GM18909 (cell line): Measurements from ENCODE around the gene HSPA8.
"Not testable (repeated sequence)": the region's sequence is repeated elsewhere in the genome, so short reads cannot be mapped to it uniquely, and the experiment has no call there.

ENCODE experiments used
- ATAC-seq: cut with Tn5 transposase; IDR thresholded peaks from one replicate; pipeline ENCODE4 v1.9.1; 2021; ENCODE audit warnings: mild to moderate bottlenecking; ENCODE audit not compliant: unreplicated experiment, poor library complexity

Gene HSPA8

DNA sequence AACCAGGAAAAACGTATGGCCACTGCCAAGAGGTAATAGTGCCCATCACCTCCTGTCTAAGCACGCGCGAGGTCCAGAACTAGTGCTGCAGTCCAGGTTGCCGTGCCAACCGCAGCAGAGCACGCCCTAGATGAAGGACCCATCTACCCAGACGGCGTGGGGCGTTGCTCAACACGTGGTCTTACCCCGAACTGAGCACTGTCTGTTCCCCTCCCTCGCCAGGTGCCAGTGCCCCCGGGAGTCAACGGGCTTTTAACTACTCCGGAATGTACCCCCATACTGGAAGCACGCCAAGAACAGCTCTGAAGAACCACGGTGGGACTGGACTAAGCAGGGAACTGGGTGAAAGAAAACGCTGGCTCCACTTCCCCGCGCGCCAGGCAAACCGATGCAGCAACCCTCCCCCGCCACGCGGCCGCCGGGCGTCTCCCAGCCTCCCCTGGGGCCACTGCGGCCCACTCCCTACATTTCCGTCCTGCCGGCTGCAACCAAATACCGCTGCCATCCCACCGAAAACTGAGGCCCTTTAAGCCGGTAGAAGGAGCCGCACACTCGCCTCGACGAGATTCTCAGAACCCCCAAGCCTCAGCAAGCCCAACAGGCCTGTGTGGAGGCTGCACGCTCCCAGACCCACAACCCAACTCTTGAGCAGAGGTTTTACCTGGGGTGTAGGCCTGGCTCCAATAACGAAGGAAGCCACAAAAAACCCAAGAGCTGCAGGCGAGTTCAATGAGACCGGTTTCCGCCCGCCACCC lies at the start of gene HSPA8:
Gene HSPA8 (minus strand): TSS at position 734 of the 755 bp plus-strand sequence. CDS start 812 bp downstream, outside the sequence.
- peak; percentile 22 for ATAC-seq

DNA sequence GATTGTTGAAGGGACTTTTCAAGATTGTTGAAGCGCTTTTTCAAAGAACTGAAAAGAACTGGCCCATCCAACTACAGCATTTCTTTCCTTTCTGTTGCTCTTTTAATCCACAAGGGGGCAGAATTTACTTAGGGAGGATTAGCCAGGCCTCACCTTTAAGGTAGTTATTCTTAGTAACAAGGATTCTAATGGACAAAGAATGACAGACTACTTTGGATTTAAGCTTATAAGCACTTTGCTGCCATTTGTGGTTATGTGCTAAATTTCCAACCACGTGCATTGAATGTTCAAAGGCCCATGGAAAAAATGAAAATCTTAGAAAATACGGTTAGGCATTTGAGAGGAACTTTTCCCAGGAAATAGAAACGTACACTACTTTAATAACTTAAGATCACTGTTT lies 49.5 kb upstream of the HSPA8 start:
- no peak for ATAC-seq

GRCh38 chr11:123110397-123110796 lies 48.5 kb upstream of the HSPA8 start:
- no peak for ATAC-seq

- no peak for ATAC-seq
These were observed 46.1 kb upstream of the HSPA8 start for GRCh38 chr11:123107945-123108495.

GRCh38 chr11:123104697-123105096 lies 42.8 kb upstream of the HSPA8 start:
- ATAC-seq, result no peak

DNA sequence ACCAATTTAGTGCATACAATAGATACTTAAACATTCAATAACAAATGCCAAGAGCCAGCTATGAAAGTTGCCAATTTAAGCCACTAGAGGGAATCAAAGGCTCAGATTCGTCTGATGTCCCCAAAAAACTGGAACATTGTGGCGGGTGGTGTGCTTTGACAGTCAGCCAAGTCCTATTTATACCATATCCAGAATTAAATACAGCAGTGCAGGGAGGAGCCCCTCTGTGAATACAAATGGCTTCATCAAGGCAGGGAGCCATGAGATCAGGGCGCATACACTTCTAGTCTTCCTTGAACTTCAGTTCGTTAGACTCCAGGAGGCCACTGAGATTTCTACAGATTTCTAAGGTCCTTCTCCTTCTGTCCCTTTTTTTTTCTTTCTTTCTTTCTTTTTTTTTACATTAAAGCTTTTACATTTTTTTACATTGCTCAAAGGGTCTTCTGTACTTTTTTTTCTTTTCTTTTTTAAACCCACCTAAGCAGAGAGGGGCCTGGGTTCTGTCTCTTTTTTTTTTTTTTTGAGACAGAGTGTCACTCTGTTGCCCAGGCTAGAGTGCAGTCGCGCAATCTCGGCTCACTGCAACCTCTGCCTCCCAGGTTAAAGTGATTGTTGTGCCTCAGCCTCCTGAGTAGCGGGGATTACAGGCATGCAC lies 41.5 kb upstream of the HSPA8 start:
- no peak for ATAC-seq

DNA sequence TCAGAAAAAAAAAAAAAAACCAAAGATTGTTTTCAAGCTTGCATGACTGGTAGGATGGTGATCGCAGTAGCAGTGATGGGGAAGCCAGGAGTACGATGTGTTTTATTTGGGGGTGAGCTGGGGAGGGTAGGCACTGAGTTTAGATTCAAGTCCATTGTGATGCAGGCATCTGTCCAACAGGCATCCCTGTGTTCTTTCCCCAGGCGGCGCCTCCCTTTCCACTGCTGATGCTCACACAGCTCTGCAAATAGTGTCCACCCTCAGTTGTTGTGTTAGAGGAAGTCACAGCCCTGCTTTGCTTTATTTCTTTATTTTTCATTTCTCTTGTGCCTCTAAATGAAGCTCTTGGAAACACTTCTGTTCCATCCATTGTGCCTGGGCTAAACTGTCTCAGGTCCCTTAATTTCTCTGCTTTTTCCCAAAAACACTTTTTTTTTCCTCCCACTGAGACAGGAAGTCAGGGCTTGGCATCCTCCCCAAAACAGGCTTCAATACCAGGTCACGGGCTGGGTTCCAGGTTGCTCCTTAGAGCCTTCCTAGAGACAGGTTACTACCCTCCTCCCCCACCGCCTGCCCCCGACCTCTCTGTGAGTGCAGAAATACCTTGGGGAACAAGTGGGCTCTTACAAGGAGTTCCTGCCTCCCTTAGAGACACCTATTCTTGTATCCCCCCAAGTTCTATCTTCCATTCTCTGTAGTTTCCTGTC lies 38.6 kb upstream of the HSPA8 start:
- no peak for ATAC-seq

DNA sequence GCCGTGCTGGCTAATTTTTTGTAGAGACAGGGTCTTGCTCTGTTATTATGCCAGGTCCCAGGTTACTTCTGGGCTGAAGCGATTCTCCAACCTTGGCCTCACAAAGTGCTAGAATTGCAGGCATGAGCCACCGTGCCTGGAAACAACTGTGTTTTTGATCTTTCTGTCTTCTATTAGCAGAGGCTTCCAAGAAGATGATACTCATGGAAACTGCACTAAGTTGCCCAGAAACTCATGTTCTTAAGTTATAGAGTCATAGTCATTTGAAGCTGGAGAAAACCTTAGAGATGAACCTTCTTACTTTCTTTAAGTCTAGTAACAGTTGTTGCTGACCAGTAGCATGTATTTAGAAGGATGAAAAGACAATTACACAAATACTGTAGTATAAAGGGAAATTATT lies 37.1 kb upstream of the HSPA8 start:
- ATAC-seq, result no peak

DNA sequence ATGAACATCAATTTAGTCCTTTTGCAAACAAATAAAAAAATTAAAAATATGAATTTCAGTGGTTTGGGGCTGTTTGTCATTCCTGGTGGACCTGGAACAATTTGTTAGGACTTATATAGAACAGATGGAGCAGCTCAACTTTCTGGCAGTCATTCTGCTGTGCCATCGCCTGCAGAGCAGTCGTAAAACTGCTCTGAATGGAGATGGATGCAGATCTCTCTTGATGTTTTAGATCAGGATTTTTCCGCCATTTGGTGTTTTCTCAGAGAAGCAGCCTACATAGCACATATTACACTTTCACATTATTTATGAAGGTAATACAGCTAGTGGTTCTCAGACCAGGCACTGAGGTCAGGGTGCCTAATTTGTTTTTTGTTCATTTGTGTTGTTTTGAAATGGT lies 31.8 kb upstream of the HSPA8 start:
- ATAC-seq, result no peak

DNA sequence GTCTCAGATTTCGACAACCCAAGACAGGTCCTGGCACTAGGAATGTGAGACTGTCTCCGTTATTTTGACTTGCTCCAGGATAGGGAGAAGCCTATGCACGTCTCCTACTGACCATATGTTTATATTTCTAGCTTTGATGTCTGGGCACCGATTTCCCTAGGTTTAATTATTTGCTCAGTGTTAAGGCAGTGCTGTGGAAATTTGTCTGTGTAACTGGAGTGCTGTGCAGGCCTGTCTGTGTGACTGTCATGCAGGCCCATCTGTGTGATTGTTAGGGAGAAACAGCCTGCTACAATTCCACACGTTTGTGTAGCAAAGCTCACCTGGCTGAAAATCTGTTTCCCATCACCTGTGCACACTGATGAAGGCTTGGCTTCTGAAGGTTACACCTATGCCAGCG lies 29.6 kb upstream of the HSPA8 start:
- no peak for ATAC-seq

DNA sequence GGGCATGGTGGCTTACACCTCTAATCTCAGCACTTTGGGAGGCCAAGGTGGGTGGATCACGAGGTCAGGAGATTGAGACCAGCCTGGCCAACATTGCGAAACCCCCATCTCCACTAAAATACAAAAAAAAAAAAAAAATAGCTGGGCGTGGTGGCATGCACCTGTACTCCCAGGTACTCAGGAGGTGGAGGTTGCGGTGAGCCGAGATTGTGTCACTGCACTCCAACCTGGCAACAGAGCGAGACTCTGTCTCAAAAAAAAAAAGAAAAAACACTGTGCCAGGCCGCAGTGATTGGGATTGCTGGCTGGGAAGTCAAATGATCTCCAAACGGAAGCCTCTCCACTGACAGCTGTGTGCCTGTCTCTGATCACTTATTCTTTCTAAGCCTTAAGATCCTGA lies 28.2 kb upstream of the HSPA8 start:
- not testable (repeated sequence) for ATAC-seq

DNA sequence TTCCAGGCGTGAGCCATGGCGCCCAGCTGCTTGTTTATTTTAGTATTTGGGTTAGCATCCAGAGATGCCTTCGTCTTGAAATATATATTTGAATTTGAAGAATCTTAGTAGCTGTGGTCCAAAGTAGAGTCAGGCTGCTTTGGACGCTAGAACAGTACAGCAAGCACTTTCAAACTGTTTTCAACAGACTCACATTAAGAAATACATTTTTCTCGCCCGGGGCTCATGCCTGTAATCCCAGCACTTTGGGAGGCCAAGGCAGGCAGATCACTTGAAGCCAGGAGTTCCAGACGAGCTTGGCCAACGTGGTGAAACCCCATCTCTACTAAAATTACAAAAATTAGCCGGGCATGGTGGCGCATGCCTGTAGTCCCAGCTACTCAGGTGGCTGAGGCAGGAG lies 27.0 kb upstream of the HSPA8 start:
- ATAC-seq, result not testable (repeated sequence)

DNA sequence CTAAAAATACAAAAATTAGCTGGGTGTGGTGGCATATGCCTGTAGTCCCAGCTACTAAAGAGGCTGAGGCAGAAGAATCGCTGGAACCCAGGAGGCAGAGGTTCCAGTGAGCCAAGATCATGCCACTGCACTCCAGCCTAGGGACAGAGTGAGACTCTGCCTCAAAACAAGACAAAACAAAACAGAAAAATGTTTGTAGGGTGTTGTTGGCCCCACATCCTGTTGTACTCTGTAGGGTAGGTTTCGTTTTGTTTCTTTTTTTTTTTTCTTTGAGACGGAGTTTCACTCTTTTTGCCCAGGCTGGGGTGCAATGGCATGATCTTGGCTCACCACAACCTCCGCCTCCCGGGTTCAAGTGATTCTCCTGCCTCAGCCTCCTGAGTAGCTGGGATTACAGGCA lies 25.7 kb upstream of the HSPA8 start:
- peak; percentile 82 for ATAC-seq

GRCh38 chr11:123086305-123086704 lies 24.4 kb upstream of the HSPA8 start:
- ATAC-seq, result no peak

DNA sequence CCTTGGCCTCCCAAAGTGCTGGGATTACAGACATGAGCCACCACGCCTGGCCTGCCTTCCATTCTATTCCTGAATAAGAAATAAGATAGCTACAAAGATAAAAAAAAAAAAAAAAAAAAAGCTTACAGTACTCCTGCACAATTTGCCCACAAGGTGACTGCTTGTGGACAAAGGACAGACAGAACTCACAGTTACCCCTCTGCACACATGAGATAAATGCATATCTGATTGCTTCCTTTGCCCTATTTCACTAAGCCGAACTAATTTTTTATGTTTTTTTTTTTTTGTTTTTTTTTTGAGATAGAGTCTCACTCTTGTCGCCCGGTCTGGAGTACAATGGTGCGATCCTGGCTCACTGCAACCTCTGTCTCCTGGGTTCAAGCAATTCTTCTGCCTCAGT lies 23.6 kb upstream of the HSPA8 start:
- no peak for ATAC-seq

DNA sequence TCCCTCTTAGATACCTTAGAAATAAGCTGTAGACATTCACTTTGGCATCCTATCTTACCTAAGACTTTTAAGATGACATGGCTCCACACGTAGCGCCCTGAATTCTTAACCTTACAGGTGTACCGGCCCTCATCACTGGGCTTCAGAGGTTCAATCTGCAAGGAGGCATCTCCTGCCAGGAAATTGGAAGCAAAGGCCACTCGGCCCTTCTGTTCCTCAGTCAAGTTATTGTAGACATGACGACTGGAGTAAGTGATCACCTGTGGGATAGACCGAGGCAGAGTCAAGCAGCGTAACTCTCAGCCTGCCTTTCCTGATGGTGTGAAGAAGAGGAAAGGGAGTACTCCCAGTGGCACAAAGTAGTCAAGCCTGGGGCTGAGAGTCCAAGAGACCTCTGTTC lies 22.5 kb upstream of the HSPA8 start:
- ATAC-seq, result no peak

- ATAC-seq, result no peak
These were observed 21.7 kb upstream of the HSPA8 start for GRCh38 chr11:123083623-123084029.

GRCh38 chr11:123082977-123083376 lies 21.0 kb upstream of the HSPA8 start:
- no peak for ATAC-seq

- ATAC-seq, result no peak
These were observed 18.1 kb upstream of the HSPA8 start for GRCh38 chr11:123080015-123080414.

- ATAC-seq, result no peak
These were observed 14.5 kb upstream of the HSPA8 start for GRCh38 chr11:123076484-123076883.
